Measurements from ENCODE around the gene TMEM9.

The TMEM9 gene

GRCh38 chr1:201154389-201155165 is at the start of gene TMEM9:
Gene TMEM9, minus strand, starts transcription at chr1:201154474. Its CDS starts 551 bp downstream, at chr1:201153923.
- H3K4me1 ChIP-seq (ENCODE audit: control insufficient read depth, insufficient read depth, low read length), result no peaks in the 10 kb centered on the region; the same call in 1 of the 2 replicates
- CTCF ChIA-PET, result interaction anchor here (1.0 to 1.4 kb wide), 2 partner anchors 35 to 69 kb away, joined by 4 to 10 read pairs; no protein-coding TSS in a partner anchor

More at GRCh38 chr1:201154389-201155165, at the start of gene TMEM9:
- Histone ChIP-seq H3K9me3 (ENCODE audit: control insufficient read depth, insufficient read depth, low read depth, low read length) (no peaks in the 10 kb centered on the region), H3K27ac (ENCODE audit: extremely low read depth, low read depth, low read length) (peak within 1 kb of the TSS; percentile 55; the same call in 1 of the 2 replicates), H3K36me3 (ENCODE audit: control insufficient read depth in 2 of 2, insufficient read depth in 1 of 2, low read length in 2 of 2) (peaks cover 11 to 35% of the 10 kb centered on the region in 2 experiments; a peak in 1 of 3 replicates), H3K4me3 (ENCODE audit: low read depth, low read length) (peak within 1 kb of the TSS; percentile 78)
- TF ChIP-seq TRIM28 (IDR thresholded peaks at IDR 0.05; ENCODE audit: borderline replicate concordance, low read length), result 0 out of 2 replicates have a peak, but pooled peaks have one; percentile 65
- TF ChIP-seq ZBTB8A (tag by site-specific recombination; IDR thresholded peaks at IDR 0.05), result peak; percentile 79
- no peak for TF ChIP-seq HOXD13 (CRISPR knock-in tag; IDR thresholded peaks at IDR 0.05; ENCODE audit: borderline replicate concordance)
- TF ChIP-seq ZNF654 (tag by site-specific recombination; IDR thresholded peaks at IDR 0.05; ENCODE audit: low read depth), result no peak
- TF ChIP-seq ZNF132 (tag by site-specific recombination; IDR thresholded peaks at IDR 0.05; ENCODE audit: borderline replicate concordance), result no peak
- TF ChIP-seq ZNF114 (tag by site-specific recombination; IDR thresholded peaks at IDR 0.05), result no peak
- TF ChIP-seq SP3 (tag by site-specific recombination; IDR thresholded peaks at IDR 0.05), result peak; percentile 81
- TF ChIP-seq ZBTB26 (tag by site-specific recombination; optimal IDR thresholded peaks at IDR 0.05), result peak; percentile 48
- TF ChIP-seq ZNF626 (tag by site-specific recombination; IDR thresholded peaks at IDR 0.05), result no peak
- 0 out of 2 replicates have a peak, but pooled peaks have one; percentile 1 for TF ChIP-seq KLF16 (tag by site-specific recombination; IDR thresholded peaks at IDR 0.05)
- TF ChIP-seq PRDM1 (tag by site-specific recombination; IDR thresholded peaks at IDR 0.05), result no peak
- peak; percentile 90 for TF ChIP-seq SP2 (tag by site-specific recombination; IDR thresholded peaks at IDR 0.05)
- TF ChIP-seq ZBTB48 (tag by site-specific recombination; IDR thresholded peaks at IDR 0.05), result peak; percentile 100
- no peak for TF ChIP-seq ZSCAN4 (tag by site-specific recombination; IDR thresholded peaks at IDR 0.05)
- TF ChIP-seq CTCF (tag by site-specific recombination; IDR thresholded peaks at IDR 0.05), result no peak
- no peak for TF ChIP-seq TCF7L2 (IDR thresholded peaks at IDR 0.05; ENCODE audit: borderline replicate concordance, low read depth, low read length)
- no peak for TF ChIP-seq ZNF658 (tag by site-specific recombination; IDR thresholded peaks at IDR 0.05)
- 0 out of 2 replicates have a peak, but pooled peaks have one; percentile 40 for TF ChIP-seq PATZ1 (tag by site-specific recombination; IDR thresholded peaks at IDR 0.05)
- TF ChIP-seq MZF1 (tag by site-specific recombination; IDR thresholded peaks at IDR 0.05; ENCODE audit: borderline replicate concordance), result 0 out of 2 replicates have a peak, but pooled peaks have one; percentile 17
- 0 out of 2 replicates have a peak, but pooled peaks have one; percentile 1 for TF ChIP-seq ZFHX2 (tag by site-specific recombination; conservative IDR thresholded peaks at IDR 0.05)
- POLR2A ChIA-PET, result interaction anchor here (0.8 to 2.3 kb wide), 4 partner anchors 11 to 16 kb away, joined by 3 to 21 read pairs (median 4); no protein-coding TSS in a partner anchor

All from HEK293 (cell line).